Measurements from ENCODE around the gene GLI1.

DNA sequence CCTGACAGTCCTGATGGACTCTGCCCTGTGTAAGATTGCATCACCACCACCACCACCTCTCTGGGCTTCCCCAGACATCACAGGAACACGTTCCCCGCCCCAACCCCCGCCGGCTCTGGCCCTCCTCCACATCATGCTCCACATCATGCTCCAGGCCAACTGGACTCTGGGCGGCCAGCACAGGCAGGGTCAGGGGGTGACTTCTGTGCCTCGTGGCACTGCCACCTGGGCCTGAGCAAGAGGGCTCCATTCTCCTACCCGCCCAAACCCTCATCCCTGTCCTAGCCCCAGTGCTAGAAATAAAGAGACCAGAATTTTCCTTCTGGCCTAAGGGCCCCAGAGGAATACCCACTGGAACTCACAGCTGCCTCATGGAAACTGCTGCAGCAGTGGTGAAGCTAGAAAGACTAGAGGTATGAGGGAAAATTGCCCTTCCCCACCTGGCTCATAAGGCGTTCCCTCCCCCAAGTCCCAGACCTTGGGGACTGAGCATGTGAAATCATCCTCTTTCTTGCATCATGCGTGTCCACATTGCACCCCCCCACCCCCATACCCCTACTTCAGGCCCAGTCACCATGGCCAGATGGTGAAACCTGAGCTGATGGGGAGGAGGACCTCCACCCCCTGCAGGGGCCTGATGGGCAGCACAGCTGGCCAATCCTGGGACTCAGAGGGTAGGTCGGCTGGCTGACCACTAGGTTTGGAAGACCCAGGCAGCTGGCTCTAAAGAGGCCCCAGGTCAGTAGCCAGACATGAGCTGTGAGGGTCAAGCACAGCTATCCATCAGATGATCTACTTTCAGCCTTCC lies 4.8 kb upstream of the GLI1 start, which contains the start of gene INHBE:
- TF ChIP-seq, protein P1, sequence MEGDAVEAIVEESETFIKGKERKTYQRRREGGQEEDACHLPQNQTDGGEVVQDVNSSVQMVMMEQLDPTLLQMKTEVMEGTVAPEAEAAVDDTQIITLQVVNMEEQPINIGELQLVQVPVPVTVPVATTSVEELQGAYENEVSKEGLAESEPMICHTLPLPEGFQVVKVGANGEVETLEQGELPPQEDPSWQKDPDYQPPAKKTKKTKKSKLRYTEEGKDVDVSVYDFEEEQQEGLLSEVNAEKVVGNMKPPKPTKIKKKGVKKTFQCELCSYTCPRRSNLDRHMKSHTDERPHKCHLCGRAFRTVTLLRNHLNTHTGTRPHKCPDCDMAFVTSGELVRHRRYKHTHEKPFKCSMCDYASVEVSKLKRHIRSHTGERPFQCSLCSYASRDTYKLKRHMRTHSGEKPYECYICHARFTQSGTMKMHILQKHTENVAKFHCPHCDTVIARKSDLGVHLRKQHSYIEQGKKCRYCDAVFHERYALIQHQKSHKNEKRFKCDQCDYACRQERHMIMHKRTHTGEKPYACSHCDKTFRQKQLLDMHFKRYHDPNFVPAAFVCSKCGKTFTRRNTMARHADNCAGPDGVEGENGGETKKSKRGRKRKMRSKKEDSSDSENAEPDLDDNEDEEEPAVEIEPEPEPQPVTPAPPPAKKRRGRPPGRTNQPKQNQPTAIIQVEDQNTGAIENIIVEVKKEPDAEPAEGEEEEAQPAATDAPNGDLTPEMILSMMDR (IDR thresholded peaks at IDR 0.05): no peak
- no peak for TF ChIP-seq POLR2AphosphoS5 (IDR thresholded peaks at IDR 0.05)
- no peak for TF ChIP-seq POLR2A (IDR thresholded peaks at IDR 0.05; ENCODE audit: low read depth)
- TF ChIP-seq EP300 (IDR thresholded peaks at IDR 0.05): no peak

Measured in esophagus muscularis mucosa (tissue), 4 donors.